B cell (primary cell): Measurements from ENCODE around the gene PTPN22. TPM values are rescaled to one million over a fixed set of nuclear protein-coding genes. Genes with fewer than 3 reads are reported as not detected.

Experiments used
- ATAC-seq: fragments of 200-7000 bp; cut with Tn5 transposase; one replicate; pipeline ENCODE4 v1.10.0; 2021; ENCODE audit warnings: low read depth, mild to moderate bottlenecking, moderate number of reproducible peaks, moderate library complexity
- CTCF ChIA-PET: fragments of 350-600 bp; sonication (Branson Sonifier 250); formaldehyde crosslinking; loops from one replicate; lab custom pipeline; 2021; ENCODE audit warnings: antibody characterized with exemption, inconsistent platforms; lab: Charles Lee
- POLR2A ChIA-PET: fragments of 350-600 bp; sonication (Branson Sonifier 250); formaldehyde crosslinking; loops from one replicate; lab custom pipeline; 2021; ENCODE audit warnings: antibody characterized with exemption; lab: Charles Lee
- DNase-seq: peaks from one replicate; pipeline ENCODE4 v3.0.0; 2013
- H2AFZ ChIP-seq: 2 replicates; pipeline ENCODE4 v1.6.1; 2012; ENCODE audit warnings: mild to moderate bottlenecking, low read depth, low read length; ENCODE audit not compliant: insufficient read depth, poor library complexity, severe bottlenecking
- H3K27ac ChIP-seq, 2 donors: 1 replicate in 1 of 2; 2 replicates in 1 of 2; pipeline ENCODE4 v1.5.1; 2012 to 2013; ENCODE audit warnings: low read length in 2 of 2, mild to moderate bottlenecking in 2 of 2, moderate library complexity in 1 of 2
- H3K27me3 ChIP-seq, 4 experiments: fragments of 200-600 bp in 1 of 4; sonication (generic) in 1 of 4; replicated peaks in 1 of 4; 1 replicate in 2 of 4; 2 replicates in 2 of 4; pipeline versions ENCODE4 v1.6.1 to v1.7.0; 2013 to 2016; ENCODE audit warnings: low read length in 3 of 4, mild to moderate bottlenecking in 2 of 4, mixed read lengths in 1 of 4, moderate library complexity in 1 of 4; ENCODE audit not compliant: insufficient read depth in 4 of 4, control insufficient read depth in 3 of 4; ENCODE audit errors: control extremely low read depth in 1 of 4
- H3K36me3 ChIP-seq, 2 experiments: replicated peaks in 1 of 2; 1 replicate in 1 of 2; 2 replicates in 1 of 2; pipeline versions ENCODE4 v1.6.1 to v1.7.1; 2013; ENCODE audit warnings: low read length in 1 of 2; ENCODE audit not compliant: insufficient read depth in 2 of 2, control insufficient read depth in 1 of 2; ENCODE audit errors: control extremely low read depth in 1 of 2, extremely low read depth in 1 of 2
- H3K4me1 ChIP-seq, 2 donors: fragments of 200-600 bp in 1 of 2; sonication (generic) in 1 of 2; 1 replicate in 1 of 2; 2 replicates in 1 of 2; pipeline versions ENCODE4 v1.5.1 to v1.6.1; 2013 to 2017; ENCODE audit warnings: low read length in 2 of 2; ENCODE audit not compliant: control insufficient read depth in 2 of 2, insufficient read depth in 2 of 2
- H3K4me2 ChIP-seq: replicated peaks from 2 replicates; pipeline ENCODE3; 2012; ENCODE audit warnings: mild to moderate bottlenecking, low read depth, low read length; ENCODE audit not compliant: poor library complexity, severe bottlenecking
- H3K4me3 ChIP-seq, 5 experiments: fragments of 200-600 bp in 1 of 5; sonication (generic) in 1 of 5; 1 replicate in 3 of 5; 2 replicates in 2 of 5; pipeline versions ENCODE4 v1.5.1 to v1.7.0; 2011 to 2016; ENCODE audit warnings: low read length in 4 of 5, mild to moderate bottlenecking in 4 of 5, low read depth in 2 of 5, control low read depth in 1 of 5, moderate library complexity in 1 of 5; ENCODE audit not compliant: insufficient read depth in 1 of 5; ENCODE audit errors: control extremely low read depth in 1 of 5, extremely low read depth in 1 of 5
- H3K79me2 ChIP-seq: fragments of 200-600 bp; sonication (generic); one replicate; pipeline ENCODE4 v1.6.0; 2016; ENCODE audit warnings: low read length; ENCODE audit not compliant: control insufficient read depth, insufficient read depth
- H3K9ac ChIP-seq: fragments of 200-600 bp; sonication (generic); 2 replicates; pipeline ENCODE4 v1.6.1; 2017; ENCODE audit warnings: mild to moderate bottlenecking, low read length, moderate library complexity
- H3K9me3 ChIP-seq, 3 donors: one replicate each; pipeline versions ENCODE4 v1.6.1 to v1.7.1; 2013; ENCODE audit warnings: low read length in 2 of 3; ENCODE audit not compliant: control insufficient read depth in 2 of 3, insufficient read depth in 1 of 3; ENCODE audit errors: control extremely low read depth in 1 of 3
- H4K20me1 ChIP-seq: 2 replicates; pipeline ENCODE4 v1.6.0; 2012; ENCODE audit warnings: mild to moderate bottlenecking, low read length; ENCODE audit not compliant: insufficient read depth, control insufficient read depth, poor library complexity, severe bottlenecking
- H3K27ac Mint-ChIP-seq: one replicate; pipeline ENCODE4 v1.8.0; 2021; ENCODE audit warnings: mixed read lengths
- H3K27me3 Mint-ChIP-seq: one replicate; pipeline ENCODE4 v1.8.0; 2021; ENCODE audit warnings: mixed read lengths
- H3K4me1 Mint-ChIP-seq: one replicate; pipeline ENCODE4 v1.8.0; 2021; ENCODE audit warnings: mixed read lengths
- H3K4me3 Mint-ChIP-seq: one replicate; pipeline ENCODE4 v1.8.0; 2021; ENCODE audit warnings: mixed read lengths
- H3K9me3 Mint-ChIP-seq: one replicate; pipeline ENCODE4 v1.8.0; 2022; ENCODE audit warnings: mixed read lengths; ENCODE audit not compliant: insufficient read depth
- CTCF ChIP-seq: fragments of 200-600 bp; IDR thresholded peaks from one replicate; pipeline ENCODE4 v1.8.0; 2022; ENCODE audit warnings: antibody characterized with exemption, mild to moderate bottlenecking
- EZH2 ChIP-seq: IDR thresholded peaks from 2 replicates; pipeline ENCODE4 v1.6.1; 2012; ENCODE audit warnings: borderline replicate concordance, low read depth, mild to moderate bottlenecking, moderate library complexity, low read length; ENCODE audit not compliant: insufficient read depth, poor library complexity, severe bottlenecking
- WGBS: methylation state at CpG from one replicate; pipeline ENCODE4 v1.1.5; 2013; ENCODE audit warnings: missing lambda C conversion rate; ENCODE audit not compliant: insufficient coverage; 5-methylcytosine and 5-hydroxymethylcytosine counted together
- intact Hi-C: fragments of 100-400 bp; cut with micrococcal nuclease; formaldehyde crosslinking; loops from one replicate; pipeline ENCODE4 v1.10.0; 2022
- polyA plus RNA-seq: library from polyadenylated mRNA; depleted of rRNA; stranded (reverse); fragments of >200 nt; gene quantifications from 2 replicates; pipeline ENCODE4 v1.2.3, GENCODE V29; 2012
- total RNA-seq, 2 donors: library from RNA; stranded (reverse); fragments of 120-200 nt in 1 of 2; gene quantifications; 1 replicate in 1 of 2; 2 replicates in 1 of 2; pipeline versions ENCODE4 v1.2.3 to v1.2.4, GENCODE V29; 2013 to 2022

Gene PTPN22
- total and polyA plus RNA-seq, 2 donors (not counting 1 experiment from before 2014, with no cell fraction given), result 14.3 to 37.4 TPM

DNA sequence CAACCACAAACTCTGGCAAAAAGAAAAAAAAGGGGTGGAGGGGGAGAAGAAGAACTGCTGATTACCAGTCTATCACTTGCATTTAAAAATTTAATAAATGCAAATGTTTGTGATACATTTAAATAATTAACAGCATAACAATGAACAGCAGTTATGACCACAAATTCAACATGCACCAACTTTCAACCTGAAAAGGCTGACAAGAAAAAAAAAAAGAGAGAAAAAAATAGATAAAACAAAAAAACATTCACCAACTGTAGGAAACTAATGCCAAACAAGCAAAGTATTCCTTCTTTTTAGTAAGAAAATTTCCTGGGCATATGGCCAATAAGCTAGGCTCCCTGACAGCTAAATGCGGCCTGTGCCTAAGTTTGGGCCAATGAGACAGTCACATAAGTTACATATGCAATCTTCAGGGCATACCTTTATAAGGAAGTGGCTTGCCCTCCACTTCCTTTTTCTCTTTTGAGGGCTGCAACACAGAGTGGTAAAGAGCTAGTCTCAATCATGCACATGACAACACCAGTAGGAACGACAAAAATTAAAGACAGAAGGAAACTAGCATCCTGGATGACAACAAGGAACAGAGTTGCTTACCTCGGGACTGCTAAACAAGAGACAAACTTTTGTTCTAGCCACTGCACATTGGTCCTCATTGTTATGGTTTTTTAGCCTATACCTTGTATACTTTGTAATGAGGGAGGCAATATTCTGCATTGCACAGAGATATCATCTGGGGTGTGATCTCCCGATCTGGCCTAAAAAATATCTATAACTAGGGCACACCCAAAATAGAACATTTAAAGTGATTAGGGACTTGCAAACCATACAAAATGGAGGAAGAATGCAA, 88.0 kb downstream of the PTPN22 start:
- Histone ChIP-seq H3K9ac (peak overlapping the region; percentile 38), H3K4me3 (peak overlapping the region in 2 of 5 experiments; percentile 16 to 25), H3K36me3 (peaks cover 0 to 4% of the 10 kb centered on the region in 2 experiments), H3K27me3 (no peaks in the 10 kb centered on the region), H4K20me1 (peaks cover 22% of the 10 kb centered on the region), H3K9me3 (no peaks in the 10 kb centered on the region), H3K27ac (peak overlapping the region; percentile 48 to 75), H3K4me1 (peaks cover 30 to 32% of the 10 kb centered on the region in 2 donors), H3K4me2 (peak overlapping the region; percentile 61), H2AFZ (peak overlapping the region; percentile 57), H3K79me2 (peaks cover 82% of the 10 kb centered on the region)
- no peak for TF ChIP-seq CTCF
- 0% methylated on average over 2 of the region's 4 CpGs for WGBS
- peak; percentile 70 for DNase-seq
- ATAC-seq, result peak; percentile 95
- Mint-ChIP-seq H3K4me3 (peak overlapping the region; percentile 13), H3K9me3 (no peaks in the 10 kb centered on the region), H3K4me1 (peaks cover 20% of the 10 kb centered on the region), H3K27me3 (no peaks in the 10 kb centered on the region), H3K27ac (peak overlapping the region; percentile 65)
- CTCF ChIA-PET, result no interaction called here
- POLR2A ChIA-PET, result interaction anchor here (0.7 kb wide), 1 partner anchor 8 kb away, joined by 3 read pairs; no protein-coding TSS in a partner anchor
- intact Hi-C loops, result no loop called here

- POLR2A ChIA-PET, result no interaction called here
- peaks cover 0 to 4% of the 10 kb centered on the region in 2 experiments for H3K36me3 ChIP-seq
- H3K79me2 ChIP-seq, result peaks cover 74% of the 10 kb centered on the region
- Mint-ChIP-seq H3K27me3 (no peaks in the 10 kb centered on the region), H3K4me1 (peaks cover 19% of the 10 kb centered on the region), H3K27ac (no peak overlapping the region), H3K4me3 (no peak overlapping the region), H3K9me3 (no peaks in the 10 kb centered on the region)
- DNase-seq, result no peak
- peaks cover 22% of the 10 kb centered on the region for H4K20me1 ChIP-seq
- no peaks in the 10 kb centered on the region for H3K9me3 ChIP-seq
- no peak overlapping the region for H3K9ac ChIP-seq
- intact Hi-C loops, result no loop called here
- ATAC-seq, result no peak
- H3K27ac ChIP-seq, result no peak overlapping the region
- no peak overlapping the region for H3K4me2 ChIP-seq
- CTCF ChIA-PET, result no interaction called here
- no peak overlapping the region for H3K4me3 ChIP-seq
- no peak for TF ChIP-seq CTCF
- no peak for TF ChIP-seq EZH2
- no peaks in the 10 kb centered on the region for H3K27me3 ChIP-seq
- no CpG with 5 or more reads among the region's 2 CpGs for WGBS
- peaks cover 30 to 32% of the 10 kb centered on the region in 2 donors for H3K4me1 ChIP-seq
- no peak overlapping the region for H2AFZ ChIP-seq
Observed at GRCh38 chr1:113782406-113782805, 89.1 kb downstream of the PTPN22 start.
